A673 (cell line): ENCODE data around the gene NEU3. TPM values are rescaled to one million over a fixed set of nuclear protein-coding genes. Genes with fewer than 3 reads are reported as not detected.

ENCODE experiments used
- BruUV-seq: library from RNA; stranded (reverse); fragments of 400-500 nt; replicated peaks from 2 replicates; lab custom pipeline; 2021; lab: Mats Ljungman, UMichigan
- CTCF ChIA-PET: fragments of 300-600 bp; sonication (Branson Sonifier 250); formaldehyde crosslinking; loops from one replicate; lab custom pipeline; 2022; ENCODE audit warnings: antibody characterized with exemption; lab: Charles Lee
- POLR2A ChIA-PET: fragments of 300-600 bp; sonication (Branson Sonifier 250); formaldehyde crosslinking; loops from one replicate; lab custom pipeline; 2022; ENCODE audit warnings: antibody characterized with exemption; ENCODE audit not compliant: low non-redundant PET; lab: Charles Lee
- DNase-seq: peaks from one replicate; pipeline ENCODE4 v3.0.0-alpha.2; 2015; ENCODE audit warnings: low spot score
- H3K27ac ChIP-seq: fragments of 200-600 bp; sonication (generic); 2 replicates; pipeline ENCODE4 v1.5.1; 2016; ENCODE audit warnings: mixed run types, low read depth, mild to moderate bottlenecking, mixed read lengths, antibody characterized with exemption, low read length; ENCODE audit not compliant: poor library complexity, severe bottlenecking
- H3K27me3 ChIP-seq: fragments of 200-600 bp; sonication (generic); replicated peaks from 2 replicates; pipeline ENCODE4 v1.6.1; 2017; ENCODE audit warnings: mixed run types, low read depth, mild to moderate bottlenecking, mixed read lengths, antibody characterized with exemption, low read length; ENCODE audit not compliant: insufficient read depth, poor library complexity
- H3K36me3 ChIP-seq: fragments of 200-600 bp; sonication (generic); 2 replicates; pipeline ENCODE4 v1.6.1; 2016; ENCODE audit warnings: mixed run types, mild to moderate bottlenecking, mixed read lengths, antibody characterized with exemption, low read length; ENCODE audit not compliant: insufficient read depth, poor library complexity, severe bottlenecking
- H3K4me1 ChIP-seq: fragments of 200-600 bp; sonication (generic); 2 replicates; pipeline ENCODE4 v1.6.1; 2017; ENCODE audit warnings: mixed run types, mild to moderate bottlenecking, mixed read lengths, antibody characterized with exemption, low read length; ENCODE audit not compliant: insufficient read depth, poor library complexity, severe bottlenecking
- H3K4me3 ChIP-seq: fragments of 200-600 bp; sonication (generic); 2 replicates; pipeline ENCODE4 v1.5.1; 2016; ENCODE audit warnings: low read depth, mixed run types, mild to moderate bottlenecking, mixed read lengths, low read length; ENCODE audit not compliant: poor library complexity, severe bottlenecking
- H3K9me3 ChIP-seq: fragments of 200-600 bp; sonication (generic); 2 replicates; pipeline ENCODE4 v1.6.1; 2016; ENCODE audit warnings: mixed run types, low read depth, mild to moderate bottlenecking, mixed read lengths, antibody characterized with exemption, low read length; ENCODE audit not compliant: poor library complexity, severe bottlenecking
- CTCF ChIP-seq: fragments of 300-800, 200-600 bp; sonication (generic); conservative IDR thresholded peaks from 2 replicates; pipeline ENCODE4 v1.5.1; 2017; ENCODE audit warnings: low read depth, mild to moderate bottlenecking, antibody characterized with exemption, low read length, moderate library complexity, mixed read lengths
- EZH2 ChIP-seq: fragments of 200-600 bp; sonication (generic); IDR thresholded peaks from 2 replicates; pipeline ENCODE4 v1.6.1; 2017; ENCODE audit warnings: borderline replicate concordance, low read depth, mild to moderate bottlenecking, mixed read lengths, antibody characterized with exemption, low read length; ENCODE audit not compliant: poor library complexity, severe bottlenecking
- intact Hi-C: fragments of 100-400 bp; cut with micrococcal nuclease; formaldehyde crosslinking; loops from one replicate; pipeline ENCODE4 v1.10.0; 2022; ENCODE audit not compliant: unreplicated experiment
- total RNA-seq: library from RNA; stranded (reverse); gene quantifications from 2 replicates; pipeline ENCODE4 v1.2.3, GENCODE V29; 2021

NEU3 gene
- total RNA-seq, 1 experiment from 2014 or later: 11.5 TPM

GRCh38 chr11:75024068-75024449 lies 35.3 kb downstream of the NEU3 start:
- no TSS peak for BruUV-seq
- intact Hi-C loops: loop anchor here (5.0 kb wide), 1 partner anchor 118 kb away; no protein-coding TSS in a partner anchor
- H3K9me3 ChIP-seq: no peaks in the 10 kb centered on the region
- no peak overlapping the region for H3K4me3 ChIP-seq
- POLR2A ChIA-PET: no interaction called here
- no peaks in the 10 kb centered on the region for H3K36me3 ChIP-seq
- H3K27ac ChIP-seq: no peak overlapping the region
- no peaks in the 10 kb centered on the region for H3K4me1 ChIP-seq
- no peaks in the 10 kb centered on the region for H3K27me3 ChIP-seq
- DNase-seq: no peak
- CTCF ChIA-PET: interaction anchor here (2.4 to 2.7 kb wide), 2 partner anchors 182 to 225 kb away, joined by 33 to 41 read pairs; no protein-coding TSS in a partner anchor
- TF ChIP-seq EZH2: no peak

- CTCF ChIA-PET: interaction anchor here (0.8 to 1.0 kb wide), 2 partner anchors 180 to 224 kb away, joined by 3 read pairs; no protein-coding TSS in a partner anchor
- H3K9me3 ChIP-seq: no peaks in the 10 kb centered on the region
- POLR2A ChIA-PET: no interaction called here
- no peak overlapping the region for H3K27ac ChIP-seq
- H3K4me3 ChIP-seq: no peak overlapping the region
- TF ChIP-seq CTCF: no peak
- TF ChIP-seq EZH2: no peak
- peak; percentile 27 for DNase-seq
- H3K27me3 ChIP-seq: no peaks in the 10 kb centered on the region
- no peaks in the 10 kb centered on the region for H3K4me1 ChIP-seq
- BruUV-seq: no TSS peak
- H3K36me3 ChIP-seq: no peaks in the 10 kb centered on the region
- intact Hi-C loops: loop anchor here (5.0 kb wide), 1 partner anchor 118 kb away; no protein-coding TSS in a partner anchor
Observed at GRCh38 chr11:75024764-75025211, 36.1 kb downstream of the NEU3 start.

- ChIA-PET CTCF (interaction anchor here (0.8 to 1.0 kb wide), 2 partner anchors 179 to 223 kb away, joined by 3 read pairs; no protein-coding TSS in a partner anchor), POLR2A (no interaction called here)
- no peaks in the 10 kb centered on the region for H3K9me3 ChIP-seq
- TF ChIP-seq EZH2 (no peak), CTCF (no peak)
- intact Hi-C loops: no loop called here
- H3K4me3 ChIP-seq: no peak overlapping the region
- no peaks in the 10 kb centered on the region for H3K27me3 ChIP-seq
- no peak overlapping the region for H3K27ac ChIP-seq
- DNase-seq: no peak
- no peaks in the 10 kb centered on the region for H3K4me1 ChIP-seq
- H3K36me3 ChIP-seq: no peaks in the 10 kb centered on the region
- no TSS peak for BruUV-seq
Observed at GRCh38 chr11:75025561-75025960, 36.8 kb downstream of the NEU3 start.

- Histone ChIP-seq H3K36me3 (no peaks in the 10 kb centered on the region), H3K27ac (no peak overlapping the region), H3K27me3 (no peaks in the 10 kb centered on the region), H3K9me3 (no peaks in the 10 kb centered on the region), H3K4me1 (no peaks in the 10 kb centered on the region), H3K4me3 (no peak overlapping the region)
- POLR2A ChIA-PET: interaction anchor here (0.5 to 0.6 kb wide), 2 partner anchors 12 to 14 kb away, joined by 3 read pairs; no protein-coding TSS in a partner anchor
- no peak for DNase-seq
- CTCF ChIA-PET: no interaction called here
- intact Hi-C loops: no loop called here
- no TSS peak for BruUV-seq
- TF ChIP-seq CTCF (no peak), EZH2 (no peak)
Observed at GRCh38 chr11:75028321-75028720, 39.6 kb downstream of the NEU3 start.
